GM12878 (cell line): ENCODE results near the gene OSBPL3.

Experiments used
- RAD21 ChIP-seq: IDR thresholded peaks from 2 replicates; pipeline ENCODE4 v1.6.1; 2011; ENCODE audit warnings: mild to moderate bottlenecking, low read depth, low read length, moderate library complexity; ENCODE audit not compliant: insufficient read depth
- ZBTB11 ChIP-seq: fragments of 450-650 bp; formaldehyde crosslinking; IDR thresholded peaks from 2 replicates; pipeline ENCODE4 v1.5.0; 2022; ENCODE audit warnings: mild to moderate bottlenecking, missing genetic modification characterization

DNA sequence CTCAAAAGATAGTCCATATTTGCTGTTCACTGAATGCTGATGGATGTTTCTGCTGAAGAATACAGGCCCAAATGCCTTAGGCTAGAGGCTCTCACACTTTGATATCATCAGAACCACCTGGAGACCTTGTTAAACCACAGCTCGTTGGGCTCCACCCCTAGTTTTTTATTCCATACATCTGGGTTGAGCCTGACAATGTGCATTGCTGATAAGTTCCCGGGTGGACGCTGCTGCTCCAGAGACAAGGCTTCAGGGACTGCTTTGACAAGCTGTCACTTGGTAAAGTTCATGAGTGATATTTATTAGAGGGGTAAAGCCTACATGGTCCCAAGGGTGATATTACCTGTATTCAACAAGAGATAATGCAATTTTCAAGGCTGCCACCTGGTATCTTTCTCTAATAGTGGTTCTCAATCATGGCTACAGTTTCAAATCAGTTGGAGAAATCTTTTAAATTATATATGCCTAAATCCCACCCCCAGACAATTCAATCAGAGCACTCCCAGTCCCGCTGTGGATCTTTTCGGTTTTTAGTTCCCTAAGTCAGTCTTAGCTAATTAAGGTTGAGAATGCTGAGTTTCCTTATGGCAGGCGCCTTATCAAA is 115.7 kb downstream of the OSBPL3 start:
- TF ChIP-seq ZBTB11 (CRISPR knock-in tag) (no peak), RAD21 (no peak)
